Transverse colon (tissue), 4 donors: ENCODE data around the gene SULF2. TPM values are rescaled to one million over a fixed set of nuclear protein-coding genes. Genes with fewer than 3 reads are reported as not detected.
"Not testable (repeated sequence)": the region's sequence is repeated elsewhere in the genome, so short reads cannot be mapped to it uniquely, and the experiment has no call there.

ENCODE experiments used
- DNase-seq: peaks from one replicate; pipeline ENCODE4 v3.0.0-alpha.2; 2019
- H3K27ac ChIP-seq, 4 donors: fragments of 200-600 bp; sonication (generic); 2 replicates each; pipeline ENCODE4 v1.5.1; 2016 to 2018; ENCODE audit warnings: inconsistent platforms in 4 of 4
- H3K27me3 ChIP-seq: fragments of 200-600 bp; sonication (generic); 2 replicates; pipeline ENCODE4 v1.5.1; 2017; ENCODE audit warnings: inconsistent platforms
- H3K36me3 ChIP-seq, 4 donors: fragments of 200-600 bp; sonication (generic); 2 replicates each; pipeline ENCODE4 v1.5.1; 2017 to 2019; ENCODE audit warnings: inconsistent platforms in 4 of 4
- H3K4me1 ChIP-seq, 4 donors: fragments of 200-600 bp; sonication (generic); 2 replicates each; pipeline ENCODE4 v1.5.1; 2017 to 2020; ENCODE audit warnings: inconsistent platforms in 4 of 4
- H3K4me3 ChIP-seq, 4 donors: fragments of 200-600 bp; sonication (generic); 1 replicate in 1 of 4; 2 replicates in 3 of 4; pipeline versions ENCODE4 v1.5.1 to v1.6.1; 2017 to 2019; ENCODE audit warnings: inconsistent platforms in 4 of 4
- H3K9me3 ChIP-seq, 2 donors: fragments of 200-600 bp; sonication (generic); 2 replicates each; pipeline ENCODE4 v1.5.1; 2017 to 2019; ENCODE audit warnings: inconsistent platforms in 2 of 2
- EP300 ChIP-seq: sonication (generic); formaldehyde crosslinking; IDR thresholded peaks from one replicate; pipeline ENCODE4 v1.6.1; 2017; ENCODE audit warnings: antibody characterized with exemption, low read depth
- POLR2A ChIP-seq: fragments of 450-650 bp; IDR thresholded peaks from one replicate; pipeline ENCODE4 v1.6.1; 2016; ENCODE audit warnings: antibody characterized with exemption, mild to moderate bottlenecking, moderate library complexity
- POLR2AphosphoS5 ChIP-seq, 3 donors: sonication (generic); formaldehyde crosslinking; IDR thresholded peaks; one replicate each; pipeline ENCODE4 v1.6.1; 2016; ENCODE audit warnings: antibody characterized with exemption in 3 of 3
- WGBS, 2 donors: methylation state at CpG; one replicate each; pipeline ENCODE4 v1.1.5; 2018; ENCODE audit warnings: low coverage in 1 of 2; 5-methylcytosine and 5-hydroxymethylcytosine counted together
- in situ Hi-C, 4 donors: fragments of 200-750 bp; cut with MboI; loops; one replicate each; pipeline versions ENCODE4 v1.15.0 to v1.15.1; 2017; ENCODE audit warnings: low sequenced_read_pairs in 3 of 4, low pct_ligation_motif_present in 1 of 4, low pct_unique_long_range_greater_than_20kb in 1 of 4
- intact Hi-C: fragments of 100-400 bp; cut with DNase I; formaldehyde crosslinking; loops from one replicate; pipeline ENCODE4 v1.15.1; 2023; ENCODE audit warnings: low total_unique reads
- total RNA-seq, 4 donors: library from RNA; depleted of rRNA; stranded (reverse); fragments of >200 nt; gene quantifications; one replicate each; pipeline ENCODE4 v1.1.0, GENCODE V29; 2016
- TF ChIP-seq, protein P1 (sequence below), 5 experiments: fragments of 200-600 bp in 3 of 5; fragments of 450-650 bp in 2 of 5; sonication (generic) in 3 of 5; IDR thresholded peaks; 1 replicate in 2 of 5; 2 replicates in 3 of 5; pipeline ENCODE4 v1.5.1; 2016 to 2017; ENCODE audit warnings: antibody characterized with exemption in 5 of 5, inconsistent platforms in 3 of 5, mild to moderate bottlenecking in 2 of 5, moderate library complexity in 1 of 5

Gene SULF2
- total RNA-seq, 4 donors from 2014 or later: 103 to 257 (median 191) TPM

GRCh38 chr20:47800623-47801022 lies 15.3 kb upstream of the SULF2 start:
- no peak overlapping the region for H3K27ac ChIP-seq
- 61% methylated on average over 10 of the region's 11 CpGs; no CpG with 5 or more reads in 1 of the 2 donors for WGBS, 2 donors
- no peak for TF ChIP-seq POLR2AphosphoS5 (IDR thresholded peaks at IDR 0.05)
- TF ChIP-seq EP300: no peak
- TF ChIP-seq, protein P1, sequence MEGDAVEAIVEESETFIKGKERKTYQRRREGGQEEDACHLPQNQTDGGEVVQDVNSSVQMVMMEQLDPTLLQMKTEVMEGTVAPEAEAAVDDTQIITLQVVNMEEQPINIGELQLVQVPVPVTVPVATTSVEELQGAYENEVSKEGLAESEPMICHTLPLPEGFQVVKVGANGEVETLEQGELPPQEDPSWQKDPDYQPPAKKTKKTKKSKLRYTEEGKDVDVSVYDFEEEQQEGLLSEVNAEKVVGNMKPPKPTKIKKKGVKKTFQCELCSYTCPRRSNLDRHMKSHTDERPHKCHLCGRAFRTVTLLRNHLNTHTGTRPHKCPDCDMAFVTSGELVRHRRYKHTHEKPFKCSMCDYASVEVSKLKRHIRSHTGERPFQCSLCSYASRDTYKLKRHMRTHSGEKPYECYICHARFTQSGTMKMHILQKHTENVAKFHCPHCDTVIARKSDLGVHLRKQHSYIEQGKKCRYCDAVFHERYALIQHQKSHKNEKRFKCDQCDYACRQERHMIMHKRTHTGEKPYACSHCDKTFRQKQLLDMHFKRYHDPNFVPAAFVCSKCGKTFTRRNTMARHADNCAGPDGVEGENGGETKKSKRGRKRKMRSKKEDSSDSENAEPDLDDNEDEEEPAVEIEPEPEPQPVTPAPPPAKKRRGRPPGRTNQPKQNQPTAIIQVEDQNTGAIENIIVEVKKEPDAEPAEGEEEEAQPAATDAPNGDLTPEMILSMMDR (IDR thresholded peaks at IDR 0.05): no peak
- no peak for TF ChIP-seq POLR2A
- H3K9me3 ChIP-seq: no peaks in the 10 kb centered on the region
- no peaks in the 10 kb centered on the region for H3K4me1 ChIP-seq
- no peak for DNase-seq
- no peaks in the 10 kb centered on the region for H3K36me3 ChIP-seq
- intact Hi-C loops (no loop called here), in situ Hi-C loops (no loop called here)
- no peaks in the 10 kb centered on the region for H3K27me3 ChIP-seq
- H3K4me3 ChIP-seq: no peak overlapping the region

DNA sequence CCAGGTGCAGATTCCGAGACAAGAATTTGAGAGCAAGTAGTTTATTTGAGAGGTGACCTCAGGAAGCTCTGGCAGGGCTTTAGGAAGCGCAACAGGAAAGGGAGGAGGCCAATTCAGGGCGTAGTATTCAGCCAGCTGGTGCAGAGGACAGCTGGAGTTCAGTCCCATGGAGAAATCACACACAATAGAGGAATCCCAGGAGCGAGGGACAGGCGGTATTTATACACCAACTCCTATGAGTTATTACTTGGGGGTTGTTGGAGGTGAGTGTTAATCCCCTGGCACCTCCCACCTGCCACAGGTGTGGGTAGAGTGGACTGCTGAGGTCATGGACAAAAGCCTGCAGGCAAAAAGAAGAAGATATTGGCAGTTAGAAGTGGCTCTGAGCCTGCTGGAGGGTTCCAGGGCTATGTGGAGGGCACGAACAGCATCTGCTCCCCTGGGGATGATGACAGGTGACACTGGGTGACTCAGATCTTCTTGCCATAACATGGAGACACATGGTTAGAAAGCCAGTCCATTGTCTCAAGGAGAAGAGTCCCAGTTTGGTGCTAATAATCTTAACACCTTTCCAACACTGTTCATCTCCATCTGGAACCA lies 13.9 kb upstream of the SULF2 start:
- H3K27me3 ChIP-seq: no peaks in the 10 kb centered on the region
- H3K36me3 ChIP-seq: no peaks in the 10 kb centered on the region
- H3K9me3 ChIP-seq: no peaks in the 10 kb centered on the region
- H3K4me3 ChIP-seq: no peak overlapping the region
- H3K4me1 ChIP-seq: no peaks in the 10 kb centered on the region
- intact Hi-C loops (no loop called here), in situ Hi-C loops (no loop called here)
- H3K27ac ChIP-seq: no peak overlapping the region
- TF ChIP-seq POLR2A: no peak
- TF ChIP-seq EP300: no peak
- TF ChIP-seq, protein P1 (IDR thresholded peaks at IDR 0.05): no peak
- no peak for TF ChIP-seq POLR2AphosphoS5 (IDR thresholded peaks at IDR 0.05)
- WGBS, 2 donors: 40 to 55% methylated on average over 2 to 6 of the region's 6 CpGs
- DNase-seq: no peak

- Histone ChIP-seq H3K27me3 (no peaks in the 10 kb centered on the region), H3K9me3 (no peaks in the 10 kb centered on the region), H3K4me1 (peaks cover 0 to 7% (median 2%) of the 10 kb centered on the region in 4 donors), H3K36me3 (no peaks in the 10 kb centered on the region), H3K27ac (no peak overlapping the region), H3K4me3 (no peak overlapping the region)
- 81% methylated on average over 9 of the region's 9 CpGs; no CpG with 5 or more reads in 1 of the 2 donors for WGBS, 2 donors
- TF ChIP-seq POLR2AphosphoS5 (IDR thresholded peaks at IDR 0.05): no peak
- TF ChIP-seq, protein P1 (IDR thresholded peaks at IDR 0.05): no peak
- TF ChIP-seq EP300: no peak
- TF ChIP-seq POLR2A: no peak
- in situ Hi-C loops (no loop called here), intact Hi-C loops (no loop called here)
- no peak for DNase-seq
Observed at GRCh38 chr20:47796971-47797370, 11.7 kb upstream of the SULF2 start.

DNA sequence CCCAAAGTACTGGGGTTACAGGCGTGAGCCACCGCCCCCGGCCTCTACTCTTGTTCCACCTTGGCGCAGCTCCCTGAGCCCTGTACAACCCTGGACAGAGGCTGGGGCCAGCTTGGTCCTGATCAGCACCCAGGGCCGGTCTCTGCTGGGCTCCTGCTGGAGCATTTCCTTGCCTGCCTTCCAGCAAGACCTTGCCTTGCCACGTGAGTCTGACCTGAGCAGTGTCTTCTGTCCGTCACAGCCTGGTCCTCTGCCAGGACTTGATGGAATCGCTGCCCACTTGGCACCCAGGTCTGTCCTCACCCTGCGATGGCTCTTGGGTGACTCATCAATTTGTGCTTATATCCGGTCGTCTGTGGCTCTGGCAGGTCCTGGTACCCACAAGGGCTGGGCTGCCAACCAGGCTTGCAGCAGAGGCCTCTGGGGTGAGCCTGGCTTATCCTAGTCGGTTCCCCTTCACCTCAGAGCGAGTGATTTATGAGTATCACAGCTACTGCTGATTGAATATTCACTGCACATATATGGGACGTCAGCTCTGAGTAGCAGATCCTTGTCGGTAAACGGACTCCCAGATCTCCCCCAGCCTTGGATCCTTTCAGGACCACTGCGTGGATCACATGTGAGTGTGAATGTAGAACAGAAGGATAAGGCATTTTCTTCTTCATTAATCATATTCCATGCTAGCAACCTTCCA lies 10.1 kb upstream of the SULF2 start:
- intact Hi-C loops: no loop called here
- TF ChIP-seq, protein P1 (IDR thresholded peaks at IDR 0.05): no peak
- TF ChIP-seq POLR2A (no peak), EP300 (no peak), POLR2AphosphoS5 (IDR thresholded peaks at IDR 0.05) (no peak)
- no peak overlapping the region for H3K27ac ChIP-seq
- H3K4me3 ChIP-seq: no peak overlapping the region
- WGBS, 2 donors: 74 to 82% methylated on average over 3 to 17 of the region's 17 CpGs
- H3K4me1 ChIP-seq: peaks cover 5 to 11% (median 9%) of the 10 kb centered on the region in 4 donors
- in situ Hi-C loops: no loop called here
- H3K27me3 ChIP-seq: no peaks in the 10 kb centered on the region
- H3K9me3 ChIP-seq: no peaks in the 10 kb centered on the region
- H3K36me3 ChIP-seq: no peaks in the 10 kb centered on the region
- DNase-seq: no peak

- H3K27ac ChIP-seq, H3K4me3 ChIP-seq, H3K36me3 ChIP-seq, H3K9me3 ChIP-seq, intact Hi-C loops, in situ Hi-C loops, DNase-seq, H3K27me3 ChIP-seq: not testable (repeated sequence)
- peaks cover 5 to 17% (median 9%) of the 10 kb centered on the region in 4 donors for H3K4me1 ChIP-seq
- WGBS, 2 donors: 92% methylated on average over 6 of the region's 6 CpGs; no CpG with 5 or more reads in 1 of the 2 donors
Observed at GRCh38 chr20:47794264-47794663, 9.0 kb upstream of the SULF2 start.
